Kidney epithelial cell (primary cell): Measurements from ENCODE around the gene DPYD. TPM values are rescaled to one million over a fixed set of nuclear protein-coding genes. Genes with fewer than 3 reads are reported as not detected.
"Not testable (repeated sequence)": the region's sequence is repeated elsewhere in the genome, so short reads cannot be mapped to it uniquely, and the experiment has no call there.

ENCODE experiments used
- DNase-seq: peaks from one replicate; pipeline ENCODE4 v3.0.0-alpha.2; 2010; ENCODE audit warnings: low read depth
- H3K27me3 ChIP-seq: 2 replicates; pipeline ENCODE4 v1.6.0; 2011; ENCODE audit warnings: low read length; ENCODE audit not compliant: control insufficient read depth, insufficient read depth
- H3K36me3 ChIP-seq: 2 replicates; pipeline ENCODE4 v1.5.1; 2011; ENCODE audit warnings: low read length; ENCODE audit not compliant: control insufficient read depth, insufficient read depth
- H3K4me3 ChIP-seq: 2 replicates; pipeline ENCODE4 v1.5.1; 2011; ENCODE audit warnings: low read depth, mild to moderate bottlenecking, control low read depth, low read length
- total RNA-seq: library from RNA; depleted of rRNA; stranded (reverse); fragments of >200 nt; gene quantifications from 2 replicates; pipeline ENCODE4 v1.2.3, GENCODE V29; 2015
- TF ChIP-seq, protein P1 (sequence below): IDR thresholded peaks from 2 replicates; pipeline ENCODE4 v1.5.1; 2011; ENCODE audit warnings: mild to moderate bottlenecking, moderate library complexity, low read length, control low read depth, inconsistent platforms; ENCODE audit not compliant: insufficient read depth, poor library complexity, severe bottlenecking

The DPYD gene
- total RNA-seq, 1 donor from 2014 or later: 1.6 TPM

DNA sequence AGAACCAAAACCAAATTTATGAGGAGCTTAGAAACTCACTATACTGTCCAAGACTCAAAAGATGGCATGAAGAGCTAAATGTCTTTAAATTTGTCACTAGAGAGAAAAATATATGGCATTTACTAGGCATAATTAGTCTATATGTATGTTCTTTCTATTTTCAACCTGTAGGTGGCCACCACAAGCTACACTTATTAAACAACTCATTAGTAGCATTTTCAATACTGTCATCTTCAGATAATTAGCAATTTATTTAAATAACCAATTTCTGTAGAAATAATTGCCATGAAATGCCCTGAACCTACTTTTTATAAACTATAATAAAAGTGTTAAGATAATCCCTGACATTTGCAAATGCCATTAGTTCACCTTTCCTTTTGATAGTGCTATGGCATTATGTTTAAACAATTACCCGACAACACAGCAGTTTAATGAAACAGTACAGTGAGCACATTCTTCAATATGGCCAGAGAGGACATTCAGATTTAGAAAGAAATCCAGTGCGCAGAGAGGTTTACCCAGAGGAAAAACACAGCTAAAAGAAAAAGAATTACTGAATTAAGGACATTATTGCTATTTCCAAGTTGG is 676.8 kb downstream of the DPYD start:
- Histone ChIP-seq H3K27me3 (no peaks in the 10 kb centered on the region), H3K4me3 (no peak overlapping the region), H3K36me3 (no peaks in the 10 kb centered on the region)
- TF ChIP-seq, protein P1, sequence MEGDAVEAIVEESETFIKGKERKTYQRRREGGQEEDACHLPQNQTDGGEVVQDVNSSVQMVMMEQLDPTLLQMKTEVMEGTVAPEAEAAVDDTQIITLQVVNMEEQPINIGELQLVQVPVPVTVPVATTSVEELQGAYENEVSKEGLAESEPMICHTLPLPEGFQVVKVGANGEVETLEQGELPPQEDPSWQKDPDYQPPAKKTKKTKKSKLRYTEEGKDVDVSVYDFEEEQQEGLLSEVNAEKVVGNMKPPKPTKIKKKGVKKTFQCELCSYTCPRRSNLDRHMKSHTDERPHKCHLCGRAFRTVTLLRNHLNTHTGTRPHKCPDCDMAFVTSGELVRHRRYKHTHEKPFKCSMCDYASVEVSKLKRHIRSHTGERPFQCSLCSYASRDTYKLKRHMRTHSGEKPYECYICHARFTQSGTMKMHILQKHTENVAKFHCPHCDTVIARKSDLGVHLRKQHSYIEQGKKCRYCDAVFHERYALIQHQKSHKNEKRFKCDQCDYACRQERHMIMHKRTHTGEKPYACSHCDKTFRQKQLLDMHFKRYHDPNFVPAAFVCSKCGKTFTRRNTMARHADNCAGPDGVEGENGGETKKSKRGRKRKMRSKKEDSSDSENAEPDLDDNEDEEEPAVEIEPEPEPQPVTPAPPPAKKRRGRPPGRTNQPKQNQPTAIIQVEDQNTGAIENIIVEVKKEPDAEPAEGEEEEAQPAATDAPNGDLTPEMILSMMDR: peak; percentile 38
- DNase-seq: no peak

DNA sequence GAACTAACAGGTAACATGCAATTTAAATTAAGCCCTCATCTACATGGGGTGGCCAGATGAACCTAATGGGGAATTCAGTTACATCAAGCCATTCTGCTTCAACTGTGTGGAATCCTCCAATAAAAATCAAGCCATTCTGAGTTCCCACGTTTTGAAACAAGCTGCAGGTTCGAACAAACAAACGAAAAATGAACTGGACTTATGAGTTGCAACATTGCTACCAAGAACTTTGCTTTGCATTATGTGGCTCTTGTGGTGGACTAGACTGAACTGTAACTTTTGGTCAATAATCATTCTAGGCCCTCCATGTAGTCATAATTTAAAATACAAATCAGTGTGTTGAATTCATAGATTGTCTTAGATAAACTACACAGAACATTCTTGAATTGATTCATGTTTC is 682.0 kb downstream of the DPYD start:
- Histone ChIP-seq H3K4me3 (no peak overlapping the region), H3K36me3 (no peaks in the 10 kb centered on the region), H3K27me3 (no peaks in the 10 kb centered on the region)
- DNase-seq: no peak
- TF ChIP-seq, protein P1: no peak

DNA sequence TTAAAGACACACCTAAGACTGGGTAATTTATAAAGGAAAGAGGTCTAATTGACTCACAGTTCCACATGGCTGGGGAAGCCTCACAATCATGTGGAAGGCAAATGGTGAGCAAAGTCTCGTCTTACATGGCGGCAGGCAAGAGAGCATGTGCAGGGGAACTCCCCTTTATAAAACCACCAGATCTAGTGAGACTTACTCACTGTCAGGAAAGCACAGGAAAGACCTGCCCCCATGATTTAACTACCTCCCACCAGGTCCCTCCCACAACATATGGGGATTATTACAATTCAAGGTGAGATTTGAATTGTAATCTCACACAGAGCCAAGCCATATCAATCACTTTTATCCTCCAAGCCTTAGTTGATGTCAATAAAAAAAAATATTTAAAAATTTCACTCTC is 689.5 kb downstream of the DPYD start:
- not testable (repeated sequence) for DNase-seq, H3K27me3 ChIP-seq, H3K4me3 ChIP-seq, H3K36me3 ChIP-seq

DNA sequence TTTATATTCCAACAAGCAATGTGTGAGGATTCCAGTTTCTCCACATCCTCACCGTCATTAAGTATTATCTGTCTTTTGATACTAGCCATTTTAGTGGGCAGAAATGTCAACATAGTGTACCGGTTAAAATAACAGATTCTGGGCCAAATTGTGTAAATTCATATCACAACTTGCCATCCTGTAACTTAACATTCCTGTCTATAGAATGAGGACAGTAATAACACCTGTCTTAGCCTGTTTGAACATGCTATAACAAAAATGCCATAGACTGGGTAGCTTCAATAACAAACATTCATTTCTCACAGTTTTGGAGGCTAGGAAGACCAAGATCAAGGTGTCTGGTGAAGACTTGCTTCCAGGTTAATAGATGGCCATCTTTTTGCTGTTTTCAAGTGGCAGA is 708.2 kb downstream of the DPYD start:
- TF ChIP-seq, protein P1: no peak
- DNase-seq: no peak
- H3K27me3 ChIP-seq: no peaks in the 10 kb centered on the region
- H3K36me3 ChIP-seq: no peaks in the 10 kb centered on the region
- no peak overlapping the region for H3K4me3 ChIP-seq

DNA sequence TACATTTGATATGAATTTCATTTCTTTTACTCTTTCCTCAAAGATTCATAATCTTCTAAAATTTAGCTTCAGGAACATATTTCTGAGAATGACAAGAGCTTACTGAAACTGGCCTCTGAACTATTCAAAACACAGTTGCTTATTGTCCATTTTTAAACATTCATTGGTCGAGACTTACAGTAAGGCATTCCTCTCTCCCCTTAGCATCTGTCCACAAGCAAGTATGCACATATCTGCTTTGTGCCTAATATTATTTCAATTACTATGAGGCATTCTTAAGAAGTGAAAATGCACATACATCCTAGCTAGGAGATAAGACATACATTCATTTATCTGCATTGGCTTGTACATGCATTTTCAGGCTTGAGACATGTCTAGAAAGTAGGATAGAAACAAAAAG is 710.5 kb downstream of the DPYD start:
- TF ChIP-seq, protein P1: no peak
- no peak for DNase-seq
- Histone ChIP-seq H3K4me3 (no peak overlapping the region), H3K36me3 (no peaks in the 10 kb centered on the region), H3K27me3 (no peaks in the 10 kb centered on the region)

DNA sequence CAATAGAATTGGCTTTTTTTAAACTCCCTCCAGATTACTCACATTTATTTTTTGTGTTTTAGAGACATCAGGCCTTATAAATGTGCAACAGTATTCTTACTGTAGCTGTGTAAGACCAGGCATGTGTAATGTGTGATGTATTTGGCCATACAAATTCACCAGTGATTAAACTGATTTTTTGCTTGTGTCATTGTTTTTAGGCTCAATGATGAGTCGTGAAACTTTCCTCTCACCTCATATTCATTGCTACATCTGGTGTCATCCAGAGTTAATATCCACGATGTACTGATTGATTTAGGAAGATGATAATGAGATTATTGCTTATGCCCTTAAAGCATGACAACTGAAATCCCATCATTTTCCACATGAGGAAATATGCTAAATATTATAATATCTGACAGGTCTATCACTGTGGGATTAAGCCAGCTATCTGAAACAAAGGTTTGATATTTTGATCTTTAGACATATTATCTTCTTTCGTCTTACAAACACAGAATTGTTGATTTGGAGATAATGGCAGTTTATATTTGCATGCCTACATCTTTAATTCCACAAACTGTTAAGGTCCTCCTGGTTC is 711.4 kb downstream of the DPYD start:
- no peak overlapping the region for H3K4me3 ChIP-seq
- no peak for DNase-seq
- no peaks in the 10 kb centered on the region for H3K36me3 ChIP-seq
- no peaks in the 10 kb centered on the region for H3K27me3 ChIP-seq
- TF ChIP-seq, protein P1: no peak
